Tibial nerve (tissue), 4 donors: Measurements from ENCODE around the gene SMIM22. TPM values are rescaled to one million over a fixed set of nuclear protein-coding genes. Genes with fewer than 3 reads are reported as not detected.

ENCODE experiments used
- DNase-seq, 2 donors: peaks; one replicate each; pipeline ENCODE4 v3.0.0-alpha.2; 2019; ENCODE audit warnings: low spot score in 2 of 2
- H3K27ac ChIP-seq, 4 donors: fragments of 200-600 bp; sonication (generic) in 3 of 4; one replicate each; pipeline ENCODE4 v1.5.1; 2017 to 2019; ENCODE audit warnings: mild to moderate bottlenecking in 1 of 4
- H3K27me3 ChIP-seq, 2 donors: fragments of 200-600 bp; sonication (generic) in 1 of 2; one replicate each; pipeline versions ENCODE4 v1.5.1 to v1.6.0; 2017 to 2019
- H3K36me3 ChIP-seq, 3 donors: fragments of 200-600 bp; sonication (generic); one replicate each; pipeline ENCODE4 v1.5.1; 2018 to 2019
- H3K4me1 ChIP-seq, 4 donors: fragments of 200-600 bp; sonication (generic) in 3 of 4; one replicate each; pipeline ENCODE4 v1.5.1; 2017 to 2019
- H3K4me3 ChIP-seq, 4 donors: fragments of 200-600 bp; sonication (generic) in 3 of 4; one replicate each; pipeline ENCODE4 v1.5.1; 2017 to 2019; ENCODE audit warnings: mild to moderate bottlenecking in 1 of 4, moderate library complexity in 1 of 4
- H3K9me3 ChIP-seq, 4 donors: fragments of 200-600 bp; sonication (generic) in 3 of 4; one replicate each; pipeline ENCODE4 v1.5.1; 2017 to 2019
- CTCF ChIP-seq, 5 experiments: fragments of 200-600 bp in 3 of 5; fragments of 450-650 bp in 2 of 5; sonication (generic) in 3 of 5; IDR thresholded peaks; one replicate each; pipeline ENCODE4 v1.5.1; 2016 to 2019; ENCODE audit warnings: antibody characterized with exemption in 5 of 5, mild to moderate bottlenecking in 3 of 5, moderate library complexity in 2 of 5
- EP300 ChIP-seq, 2 donors: sonication (generic); formaldehyde crosslinking; IDR thresholded peaks; one replicate each; pipeline ENCODE4 v1.6.1; 2017; ENCODE audit warnings: antibody characterized with exemption in 2 of 2, mild to moderate bottlenecking in 1 of 2
- POLR2A ChIP-seq, 2 donors: fragments of 450-650 bp; IDR thresholded peaks; one replicate each; pipeline ENCODE4 v1.6.1; 2017; ENCODE audit warnings: antibody characterized with exemption in 2 of 2, mild to moderate bottlenecking in 2 of 2, moderate library complexity in 2 of 2
- WGBS, 2 donors: methylation state at CpG; one replicate each; pipeline ENCODE4 v1.1.5; 2018; 5-methylcytosine and 5-hydroxymethylcytosine counted together
- total RNA-seq, 4 donors: library from RNA; depleted of rRNA; stranded (reverse); fragments of >200 nt; gene quantifications; one replicate each; pipeline ENCODE4 v1.1.0, GENCODE V29; 2016

The SMIM22 gene
- total RNA-seq, 4 donors from 2014 or later = not detected

DNA sequence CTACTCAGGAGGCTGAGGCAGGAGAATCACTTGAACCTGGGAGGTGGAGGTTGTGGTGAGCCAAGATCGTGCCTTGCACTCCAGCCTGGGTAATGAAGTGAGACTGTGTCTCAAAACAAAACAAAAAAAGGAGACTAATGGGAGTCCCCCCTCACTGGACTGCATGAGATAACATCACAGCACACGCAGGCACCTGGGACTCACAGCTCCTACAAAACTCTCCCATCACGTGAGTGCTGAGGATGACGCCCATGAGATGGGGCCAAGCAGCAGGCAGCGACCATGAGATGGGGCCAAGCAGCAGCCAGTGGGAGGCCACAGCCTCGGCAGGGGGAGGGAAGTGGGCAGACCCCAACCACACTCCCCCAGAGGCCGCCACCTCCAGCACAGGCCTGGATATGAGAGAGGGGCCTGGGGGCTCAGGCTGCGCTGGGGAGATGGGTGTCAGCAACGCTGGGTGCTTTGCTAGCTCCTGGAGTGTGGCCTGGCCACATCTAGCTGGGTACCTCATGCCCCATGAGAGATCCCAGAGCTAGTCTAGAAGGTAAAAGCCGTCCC, 45.4 kb upstream of the SMIM22 start:
- H3K36me3 ChIP-seq = peaks cover 4 to 65% (median 12%) of the 10 kb centered on the region in 3 donors
- no peaks in the 10 kb centered on the region for H3K9me3 ChIP-seq
- no peak overlapping the region for H3K27ac ChIP-seq
- H3K4me1 ChIP-seq = peaks cover 0 to 12% (median 4%) of the 10 kb centered on the region in 4 donors
- DNase-seq = no peak
- TF ChIP-seq POLR2A (IDR thresholded peaks at IDR 0.05) (no peak), EP300 (IDR thresholded peaks at IDR 0.05) (no peak), CTCF (IDR thresholded peaks at IDR 0.05) (no peak)
- no peak overlapping the region for H3K4me3 ChIP-seq
- no peaks in the 10 kb centered on the region for H3K27me3 ChIP-seq
- WGBS, 2 donors = 82 to 83% methylated on average over 7 to 10 of the region's 10 CpGs

GRCh38 chr16:4750896-4751295, 44.3 kb upstream of the SMIM22 start:
- DNase-seq = no peak
- WGBS, 2 donors = 89 to 92% methylated on average over 8 of the region's 8 CpGs
- no peaks in the 10 kb centered on the region for H3K9me3 ChIP-seq
- H3K4me3 ChIP-seq = no peak overlapping the region
- TF ChIP-seq POLR2A (IDR thresholded peaks at IDR 0.05) = no peak
- H3K36me3 ChIP-seq = peaks cover 4 to 76% (median 20%) of the 10 kb centered on the region in 3 donors
- peaks cover 0 to 12% (median 4%) of the 10 kb centered on the region in 4 donors for H3K4me1 ChIP-seq
- no peaks in the 10 kb centered on the region for H3K27me3 ChIP-seq
- no peak overlapping the region for H3K27ac ChIP-seq

DNA sequence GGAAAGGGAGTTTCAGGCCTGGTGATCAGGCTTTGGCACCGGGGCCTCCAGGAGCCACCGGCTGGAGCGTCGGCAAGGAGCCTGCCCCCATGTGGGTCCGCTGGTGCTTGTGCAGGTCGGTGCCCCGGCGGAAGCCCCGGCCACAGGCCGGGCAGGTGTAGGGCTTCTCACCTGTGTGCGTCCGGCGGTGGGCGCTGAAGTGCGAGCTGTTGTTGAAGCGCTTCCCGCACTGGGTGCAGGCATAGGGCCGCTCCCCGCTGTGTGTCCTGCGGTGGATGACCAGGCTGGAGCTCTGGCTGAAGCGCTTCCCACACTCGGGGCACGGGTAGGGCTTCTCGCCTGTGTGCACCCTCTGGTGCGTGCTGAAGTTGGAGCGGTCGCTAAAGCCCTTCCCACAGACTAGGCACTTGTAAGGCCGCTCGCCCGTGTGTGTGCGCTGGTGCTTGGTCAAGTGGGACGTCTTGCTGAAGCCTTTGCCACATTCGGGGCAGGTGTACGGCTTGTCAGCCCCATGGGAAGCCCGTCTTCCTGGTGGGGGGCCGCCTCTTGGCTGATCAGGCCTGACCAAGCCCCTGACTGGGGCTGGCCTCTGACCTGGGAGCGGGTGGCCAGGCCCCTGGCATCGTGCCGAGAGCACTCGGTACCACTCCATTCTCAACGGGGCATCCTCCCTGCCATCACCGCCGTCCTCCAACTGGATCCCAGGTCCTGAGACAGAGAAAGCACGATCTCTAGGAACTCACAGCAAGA, 42.6 kb upstream of the SMIM22 start:
- 93 to 96% methylated on average over 17 to 27 of the region's 44 CpGs for WGBS, 2 donors
- no peak overlapping the region for H3K4me3 ChIP-seq
- H3K27me3 ChIP-seq = no peaks in the 10 kb centered on the region
- H3K27ac ChIP-seq = no peak overlapping the region
- H3K36me3 ChIP-seq = peaks cover 4 to 93% (median 20%) of the 10 kb centered on the region in 3 donors
- H3K4me1 ChIP-seq = peaks cover 0 to under 1% (median under 1%) of the 10 kb centered on the region in 4 donors
- DNase-seq = no peak
- TF ChIP-seq EP300 (IDR thresholded peaks at IDR 0.05) (no peak), CTCF (IDR thresholded peaks at IDR 0.05) (no peak), POLR2A (IDR thresholded peaks at IDR 0.05) (no peak)
- no peaks in the 10 kb centered on the region for H3K9me3 ChIP-seq

- Histone ChIP-seq H3K4me1 (no peaks in the 10 kb centered on the region), H3K36me3 (peaks cover 4 to 100% (median 22%) of the 10 kb centered on the region in 3 donors), H3K27ac (no peak overlapping the region), H3K4me3 (no peak overlapping the region), H3K27me3 (no peaks in the 10 kb centered on the region), H3K9me3 (no peaks in the 10 kb centered on the region)
- TF ChIP-seq POLR2A (IDR thresholded peaks at IDR 0.05) (no peak), CTCF (IDR thresholded peaks at IDR 0.05) (no peak), EP300 (IDR thresholded peaks at IDR 0.05) (no peak)
- no peak for DNase-seq
- 84 to 89% methylated on average over 11 of the region's 11 CpGs for WGBS, 2 donors
These were observed 41.9 kb upstream of the SMIM22 start for GRCh38 chr16:4753227-4753626.

DNA sequence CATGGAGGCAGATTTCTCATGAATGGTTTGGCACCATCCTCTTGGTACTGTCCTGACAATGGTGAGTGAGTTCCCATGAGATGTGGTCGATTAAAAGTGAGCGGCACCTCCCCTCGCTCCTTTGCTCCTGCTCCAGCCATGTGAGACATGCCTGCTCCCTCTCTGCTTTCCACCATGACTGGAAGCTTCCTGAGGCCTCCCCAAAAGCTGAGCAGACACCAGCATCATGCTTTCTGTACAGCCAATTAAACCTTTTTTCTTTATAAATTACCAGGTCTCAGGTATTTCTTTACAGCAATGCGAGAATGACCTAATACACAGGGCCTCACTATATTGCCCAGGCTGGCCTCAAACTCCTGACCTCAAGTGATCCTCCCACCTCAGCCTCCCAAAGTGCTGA, 40.3 kb upstream of the SMIM22 start:
- H3K4me1 ChIP-seq = no peaks in the 10 kb centered on the region
- no peak for TF ChIP-seq CTCF (IDR thresholded peaks at IDR 0.05)
- TF ChIP-seq POLR2A (IDR thresholded peaks at IDR 0.05) = no peak
- no peak for TF ChIP-seq EP300 (IDR thresholded peaks at IDR 0.05)
- no peak overlapping the region for H3K4me3 ChIP-seq
- H3K27me3 ChIP-seq = no peaks in the 10 kb centered on the region
- H3K27ac ChIP-seq = no peak overlapping the region
- peaks cover 4 to 100% (median 27%) of the 10 kb centered on the region in 3 donors for H3K36me3 ChIP-seq
- no peak for DNase-seq
- WGBS, 2 donors = 95 to 99% methylated on average over 4 of the region's 4 CpGs
- no peaks in the 10 kb centered on the region for H3K9me3 ChIP-seq
